Activated CD8-positive, alpha-beta T cell treated with anti-CD3 and anti-CD28 coated beads for 36 hours (primary cell): Measurements from ENCODE around the gene IQCM. TPM values are rescaled to one million over a fixed set of nuclear protein-coding genes. Genes with fewer than 3 reads are reported as not detected.

Experiments used
- ATAC-seq: fragments of 200-7000 bp; cut with Tn5 transposase; one replicate; pipeline ENCODE4 v1.10.0; 2021; ENCODE audit warnings: mild to moderate bottlenecking, moderate library complexity
- CTCF ChIA-PET: fragments of 350-600 bp; sonication (Branson Sonifier 250); formaldehyde crosslinking; loops from one replicate; lab custom pipeline; 2021; ENCODE audit warnings: antibody characterized with exemption; lab: Charles Lee
- POLR2A ChIA-PET: fragments of 350-600 bp; sonication (Branson Sonifier 250); formaldehyde crosslinking; loops from one replicate; lab custom pipeline; 2021; ENCODE audit warnings: antibody characterized with exemption; lab: Charles Lee
- DNase-seq: peaks from one replicate; pipeline ENCODE4 v3.0.0-alpha.2; 2020
- H3K27ac Mint-ChIP-seq: one replicate; pipeline ENCODE4 v1.8.0; 2021; ENCODE audit warnings: mild to moderate bottlenecking, mixed read lengths
- H3K27me3 Mint-ChIP-seq: one replicate; pipeline ENCODE4 v1.8.0; 2021; ENCODE audit warnings: mixed read lengths
- H3K36me3 Mint-ChIP-seq: one replicate; pipeline ENCODE4 v1.8.0; 2021; ENCODE audit warnings: low read depth, mixed read lengths
- H3K4me1 Mint-ChIP-seq: one replicate; pipeline ENCODE4 v1.8.0; 2021; ENCODE audit warnings: low read depth, mixed read lengths
- H3K4me3 Mint-ChIP-seq: one replicate; pipeline ENCODE4 v1.8.0; 2021; ENCODE audit warnings: mild to moderate bottlenecking, moderate library complexity, mixed read lengths
- H3K9me3 Mint-ChIP-seq: one replicate; pipeline ENCODE4 v1.8.0; 2021; ENCODE audit warnings: mixed read lengths
- intact Hi-C: fragments of 100-400 bp; cut with micrococcal nuclease; formaldehyde crosslinking; loops from one replicate; pipeline ENCODE4 v1.10.0; 2022
- total RNA-seq, 2 experiments: library from RNA; stranded (reverse); gene quantifications; one replicate each; pipeline ENCODE4 v1.2.3, GENCODE V29; 2021
- TF ChIP-seq, protein P1 (sequence below): fragments of 200-600 bp; IDR thresholded peaks from one replicate; pipeline ENCODE4 v1.8.0; 2022; ENCODE audit warnings: antibody characterized with exemption, mild to moderate bottlenecking

IQCM gene
- total RNA-seq, 2 experiments from 2014 or later = not detected

GRCh38 chr4:149702414-149703293 lies 113.0 kb downstream of the IQCM start:
- CTCF ChIA-PET = no interaction called here
- Mint-ChIP-seq H3K4me1 (no peaks in the 10 kb centered on the region), H3K9me3 (no peaks in the 10 kb centered on the region)

DNA sequence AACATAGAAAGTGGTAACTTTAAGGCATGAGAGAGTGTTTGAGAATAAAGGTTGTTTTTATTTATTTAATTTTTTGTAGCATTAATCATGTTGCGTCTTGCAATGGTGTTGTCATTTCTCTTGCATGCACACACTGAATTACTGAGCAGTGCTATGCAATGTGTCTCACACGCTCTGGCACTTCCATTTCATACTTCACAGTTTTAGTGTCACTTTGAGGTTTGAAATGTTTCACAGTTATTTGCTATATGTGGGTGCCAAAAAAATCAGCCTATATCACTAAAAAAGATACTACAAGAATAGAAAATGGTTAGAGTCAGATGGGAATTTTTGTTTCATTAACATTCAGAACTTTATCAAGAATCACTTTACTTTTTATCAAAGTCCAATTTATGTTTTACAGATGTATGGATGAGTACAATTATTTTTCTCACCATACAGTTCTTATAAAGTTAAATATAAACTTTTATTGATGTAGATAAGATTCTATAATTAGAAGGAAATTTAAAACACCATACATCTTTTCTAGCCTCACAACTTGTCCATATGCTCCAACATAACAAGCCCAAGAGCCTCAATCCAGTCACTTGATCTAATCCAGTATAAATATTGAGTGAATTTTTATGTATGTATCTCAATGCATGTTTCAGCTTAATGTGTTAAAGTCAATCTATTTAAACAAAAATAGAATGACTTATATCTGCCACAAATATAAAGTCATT lies 114.0 kb downstream of the IQCM start:
- ATAC-seq = no peak
- ChIA-PET POLR2A (no interaction called here), CTCF (no interaction called here)
- intact Hi-C loops = no loop called here
- no peak for DNase-seq
- Mint-ChIP-seq H3K27me3 (no peaks in the 10 kb centered on the region), H3K9me3 (no peaks in the 10 kb centered on the region), H3K27ac (no peak overlapping the region), H3K4me1 (no peaks in the 10 kb centered on the region), H3K4me3 (no peak overlapping the region), H3K36me3 (no peaks in the 10 kb centered on the region)
- TF ChIP-seq, protein P1, sequence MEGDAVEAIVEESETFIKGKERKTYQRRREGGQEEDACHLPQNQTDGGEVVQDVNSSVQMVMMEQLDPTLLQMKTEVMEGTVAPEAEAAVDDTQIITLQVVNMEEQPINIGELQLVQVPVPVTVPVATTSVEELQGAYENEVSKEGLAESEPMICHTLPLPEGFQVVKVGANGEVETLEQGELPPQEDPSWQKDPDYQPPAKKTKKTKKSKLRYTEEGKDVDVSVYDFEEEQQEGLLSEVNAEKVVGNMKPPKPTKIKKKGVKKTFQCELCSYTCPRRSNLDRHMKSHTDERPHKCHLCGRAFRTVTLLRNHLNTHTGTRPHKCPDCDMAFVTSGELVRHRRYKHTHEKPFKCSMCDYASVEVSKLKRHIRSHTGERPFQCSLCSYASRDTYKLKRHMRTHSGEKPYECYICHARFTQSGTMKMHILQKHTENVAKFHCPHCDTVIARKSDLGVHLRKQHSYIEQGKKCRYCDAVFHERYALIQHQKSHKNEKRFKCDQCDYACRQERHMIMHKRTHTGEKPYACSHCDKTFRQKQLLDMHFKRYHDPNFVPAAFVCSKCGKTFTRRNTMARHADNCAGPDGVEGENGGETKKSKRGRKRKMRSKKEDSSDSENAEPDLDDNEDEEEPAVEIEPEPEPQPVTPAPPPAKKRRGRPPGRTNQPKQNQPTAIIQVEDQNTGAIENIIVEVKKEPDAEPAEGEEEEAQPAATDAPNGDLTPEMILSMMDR = no peak

More at GRCh38 chr4:149702414-149703293, 113.0 kb downstream of the IQCM start:
- intact Hi-C loops = no loop called here
- Mint-ChIP-seq H3K27me3 (no peaks in the 10 kb centered on the region), H3K4me3 (no peak overlapping the region), H3K27ac (no peak overlapping the region), H3K36me3 (no peaks in the 10 kb centered on the region)
- POLR2A ChIA-PET = no interaction called here
- TF ChIP-seq, protein P1 = no peak
- no peak for ATAC-seq
- no peak for DNase-seq

DNA sequence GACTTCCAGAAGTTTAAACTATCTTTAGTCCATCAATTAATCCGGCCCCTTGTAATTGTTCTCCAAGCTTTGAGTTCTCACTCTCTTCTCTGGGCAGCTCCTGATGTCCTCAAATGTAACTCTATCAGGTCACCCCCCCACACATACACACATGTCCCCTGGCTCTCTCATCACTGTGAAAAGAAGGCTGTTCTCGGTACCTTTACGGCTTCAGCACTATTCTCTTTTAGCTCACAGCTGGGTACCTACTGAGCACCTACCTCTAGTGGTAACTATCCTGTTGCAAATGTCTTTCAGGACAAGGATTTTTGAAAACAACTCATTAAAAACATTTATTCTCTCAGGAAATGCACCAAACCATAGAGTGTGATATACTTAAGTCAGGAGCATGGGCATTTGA lies 115.4 kb downstream of the IQCM start:
- Mint-ChIP-seq H3K36me3 (no peaks in the 10 kb centered on the region), H3K27me3 (no peaks in the 10 kb centered on the region), H3K27ac (no peak overlapping the region), H3K9me3 (no peaks in the 10 kb centered on the region), H3K4me3 (no peak overlapping the region), H3K4me1 (no peaks in the 10 kb centered on the region)
- TF ChIP-seq, protein P1 = no peak
- POLR2A ChIA-PET = no interaction called here
- DNase-seq = no peak
- intact Hi-C loops = no loop called here
- CTCF ChIA-PET = no interaction called here
- ATAC-seq = no peak

- Mint-ChIP-seq H3K4me1 (no peaks in the 10 kb centered on the region), H3K9me3 (no peaks in the 10 kb centered on the region), H3K4me3 (no peak overlapping the region), H3K27me3 (no peaks in the 10 kb centered on the region), H3K36me3 (no peaks in the 10 kb centered on the region), H3K27ac (no peak overlapping the region)
- POLR2A ChIA-PET = no interaction called here
- intact Hi-C loops = no loop called here
- TF ChIP-seq, protein P1 = no peak
- DNase-seq = no peak
- CTCF ChIA-PET = no interaction called here
- no peak for ATAC-seq
These were observed 116.0 kb downstream of the IQCM start for GRCh38 chr4:149699642-149700041.

GRCh38 chr4:149690726-149691125 lies 124.9 kb downstream of the IQCM start:
- no peak for DNase-seq
- H3K27ac Mint-ChIP-seq = no peak overlapping the region
- ChIA-PET POLR2A (no interaction called here), CTCF (no interaction called here)
- H3K9me3 Mint-ChIP-seq = peaks cover 6% of the 10 kb centered on the region
- TF ChIP-seq, protein P1 = no peak
- no peaks in the 10 kb centered on the region for H3K4me1 Mint-ChIP-seq
- ATAC-seq = no peak
- no peak overlapping the region for H3K4me3 Mint-ChIP-seq
- H3K36me3 Mint-ChIP-seq = no peaks in the 10 kb centered on the region
- intact Hi-C loops = no loop called here
- H3K27me3 Mint-ChIP-seq = no peaks in the 10 kb centered on the region
